ENCODE measurements around the gene TBC1D24. TPM values are rescaled to one million over a fixed set of nuclear protein-coding genes. Genes with fewer than 3 reads are reported as not detected.

Gene TBC1D24
- total and polyA plus RNA-seq, 7 donors = 0.60 to 16.1 (median 6.5) TPM

DNA sequence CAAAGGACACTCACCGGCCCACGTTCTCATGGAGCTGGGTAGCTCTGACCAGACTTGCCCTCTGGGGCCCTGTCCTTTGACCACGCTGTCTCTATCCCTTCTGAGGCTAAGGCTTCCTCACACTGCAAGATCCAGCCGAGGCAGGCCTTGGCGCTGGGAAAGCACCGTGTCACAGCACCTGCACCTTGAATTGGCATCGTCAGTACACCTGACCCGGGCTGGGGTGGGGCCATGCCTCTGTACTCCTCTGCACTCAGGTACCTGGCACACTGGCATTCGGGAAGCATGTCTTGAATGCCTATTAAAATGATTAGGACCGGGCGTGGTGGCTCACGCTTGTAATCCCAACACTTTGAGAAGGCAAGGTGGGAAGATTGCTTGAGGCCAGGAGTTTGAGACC, 6.0 kb downstream of the TBC1D24 start:
- WGBS, 2 donors = 21 to 71% methylated on average over 12 of the region's 12 CpGs
- H3K4me1 ChIP-seq = peaks cover 0 to 35% (median 32%) of the 10 kb centered on the region in 4 donors
- H3K27me3 ChIP-seq = no peaks in the 10 kb centered on the region
- no peak overlapping the region for H3K4me3 ChIP-seq
- no peak for TF ChIP-seq POLR2A (IDR thresholded peaks at IDR 0.05)
- TF ChIP-seq POLR2AphosphoS5 (IDR thresholded peaks at IDR 0.05) = no peak
- no peak for TF ChIP-seq CTCF (IDR thresholded peaks at IDR 0.05)
- no peak for TF ChIP-seq EP300 (IDR thresholded peaks at IDR 0.05)
- intact Hi-C loops (cut with DNase I) = loop anchor here (5.0 kb wide), 1 partner anchor 54 kb away; the partner anchor contains the start of gene CCNF
- DNase-seq = no peak
- no peaks in the 10 kb centered on the region for H3K36me3 ChIP-seq
- no peak overlapping the region for H3K27ac ChIP-seq
- no peaks in the 10 kb centered on the region for H3K9me3 ChIP-seq

DNA sequence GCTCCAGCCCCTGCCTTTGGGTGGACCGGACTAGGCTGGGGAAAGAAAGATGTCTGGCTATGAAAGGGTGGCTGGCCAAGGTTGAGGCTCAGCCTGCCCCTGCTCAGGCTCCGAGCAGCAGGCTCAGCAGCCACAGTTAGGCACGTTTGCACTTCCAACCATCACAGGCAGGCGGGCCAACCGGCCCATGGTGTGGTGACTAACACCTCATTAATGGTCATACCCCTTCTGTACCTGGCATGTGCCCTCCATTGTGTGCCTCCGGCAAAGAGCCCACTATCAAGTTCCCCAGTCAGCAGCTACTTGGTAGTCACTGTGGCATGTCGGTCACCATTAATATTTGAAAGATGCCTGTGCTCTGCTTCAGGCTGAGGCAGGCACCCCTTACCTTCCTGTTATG, 6.7 kb downstream of the TBC1D24 start:
- H3K9me3 ChIP-seq = no peaks in the 10 kb centered on the region
- TF ChIP-seq EP300 (IDR thresholded peaks at IDR 0.05) = no peak
- intact Hi-C loops (cut with DNase I) = loop anchor here (5.0 kb wide), 1 partner anchor 54 kb away; the partner anchor contains the start of gene CCNF
- 73 to 83% methylated on average over 7 of the region's 7 CpGs for WGBS, 2 donors
- no peaks in the 10 kb centered on the region for H3K36me3 ChIP-seq
- peak overlapping the region in 2 of 4 donors; percentile 86 to 91 for H3K27ac ChIP-seq
- no peak overlapping the region for H3K4me3 ChIP-seq
- no peak for DNase-seq
- H3K4me1 ChIP-seq = peaks cover 0 to 30% (median 26%) of the 10 kb centered on the region in 4 donors
- H3K27me3 ChIP-seq = no peaks in the 10 kb centered on the region

DNA sequence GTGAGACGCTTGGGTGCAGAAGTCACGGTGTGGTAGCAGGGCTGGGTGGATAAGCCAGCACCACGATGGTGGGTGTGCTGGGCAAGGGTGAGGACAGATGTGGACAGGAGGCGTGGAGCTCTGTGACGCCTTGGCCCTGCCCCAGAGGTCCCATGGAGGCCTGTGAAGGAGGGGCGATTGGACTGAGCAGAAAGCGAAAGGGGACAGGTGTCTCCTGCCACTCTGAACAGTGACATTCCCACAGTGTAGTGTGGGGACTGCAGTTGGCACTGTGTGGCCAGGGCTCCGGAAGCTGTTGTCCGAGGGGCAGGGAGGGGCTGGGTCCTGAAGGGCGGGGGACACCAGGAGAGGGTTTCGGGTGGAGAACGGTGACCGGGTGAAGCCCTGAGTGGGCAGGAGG, 7.3 kb downstream of the TBC1D24 start:
- peak overlapping the region in 3 of 4 donors; percentile 36 to 41 (median 40) for H3K4me3 ChIP-seq
- WGBS, 2 donors = 79 to 80% methylated on average over 13 of the region's 13 CpGs
- H3K27ac ChIP-seq = peak overlapping the region; percentile 83 to 91 (median 84)
- H3K36me3 ChIP-seq = no peaks in the 10 kb centered on the region
- H3K4me1 ChIP-seq = peaks cover 0 to 30% (median 26%) of the 10 kb centered on the region in 4 donors
- TF ChIP-seq CTCF (IDR thresholded peaks at IDR 0.05) (no peak), POLR2AphosphoS5 (IDR thresholded peaks at IDR 0.05) (no peak), EP300 (IDR thresholded peaks at IDR 0.05) (no peak), POLR2A (IDR thresholded peaks at IDR 0.05) (no peak)
- DNase-seq = no peak
- no peaks in the 10 kb centered on the region for H3K27me3 ChIP-seq
- intact Hi-C loops (cut with DNase I) = loop anchor here (5.0 kb wide), 1 partner anchor 55 kb away; the partner anchor contains the start of gene CCNF
- no peaks in the 10 kb centered on the region for H3K9me3 ChIP-seq

- 69 to 82% methylated on average over 32 of the region's 32 CpGs for WGBS, 2 donors
- intact Hi-C loops (cut with DNase I) = loop anchor here (5.0 kb wide), 1 partner anchor 56 kb away; the partner anchor contains the start of gene CCNF
- DNase-seq = peak; percentile 93
- no peaks in the 10 kb centered on the region for H3K27me3 ChIP-seq
- no peaks in the 10 kb centered on the region for H3K36me3 ChIP-seq
- TF ChIP-seq CTCF (IDR thresholded peaks at IDR 0.05) = no peak
- peak; percentile 29 to 66 (median 46) for TF ChIP-seq POLR2AphosphoS5 (IDR thresholded peaks at IDR 0.05)
- H3K27ac ChIP-seq = peak overlapping the region; percentile 83 to 91 (median 84)
- H3K4me3 ChIP-seq = peak overlapping the region in 3 of 4 donors; percentile 36 to 41 (median 40)
- no peaks in the 10 kb centered on the region for H3K9me3 ChIP-seq
- H3K4me1 ChIP-seq = peaks cover 0 to 30% (median 26%) of the 10 kb centered on the region in 4 donors
These were observed 8.0 kb downstream of the TBC1D24 start for GRCh38 chr16:2482708-2483534.

Data from sigmoid colon (tissue), 7 donors.